ENCODE data around the gene FBXO8.

Gene FBXO8

DNA sequence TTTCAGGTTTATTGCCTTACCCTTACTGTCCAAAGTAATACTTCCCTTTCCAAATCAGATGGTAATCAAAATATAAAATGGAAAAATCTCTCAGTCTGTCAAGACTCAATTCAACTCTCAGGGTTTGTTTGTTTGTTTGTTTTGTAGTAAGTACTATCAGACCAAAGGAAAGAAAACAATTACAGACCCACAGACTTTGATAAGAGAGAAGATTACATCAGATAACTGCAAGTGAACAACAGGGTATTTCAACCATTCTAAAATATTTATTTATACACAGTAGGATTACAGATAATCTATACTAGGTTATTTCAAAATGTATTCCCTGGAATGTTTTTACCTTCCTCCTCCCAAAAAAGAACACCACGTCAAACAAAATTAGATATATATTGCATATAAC is 28.9 kb downstream of the FBXO8 start:
- Histone ChIP-seq H3K4me1 (ENCODE audit: insufficient read depth, poor library complexity, severe bottlenecking) (no peaks in the 10 kb centered on the region), H3K36me3 (ENCODE audit: low read depth) (peaks cover 14% of the 10 kb centered on the region), H3K4me3 (ENCODE audit: severe bottlenecking) (no peak overlapping the region), H3K27me3 (ENCODE audit: insufficient read depth, poor library complexity, severe bottlenecking) (no peaks in the 10 kb centered on the region), H3K27ac (ENCODE audit: poor library complexity, severe bottlenecking) (no peak overlapping the region), H3K9me3 (ENCODE audit: severe bottlenecking) (no peaks in the 10 kb centered on the region)
- no peak for ATAC-seq (ENCODE audit: low read depth)
- TF ChIP-seq, protein P1, sequence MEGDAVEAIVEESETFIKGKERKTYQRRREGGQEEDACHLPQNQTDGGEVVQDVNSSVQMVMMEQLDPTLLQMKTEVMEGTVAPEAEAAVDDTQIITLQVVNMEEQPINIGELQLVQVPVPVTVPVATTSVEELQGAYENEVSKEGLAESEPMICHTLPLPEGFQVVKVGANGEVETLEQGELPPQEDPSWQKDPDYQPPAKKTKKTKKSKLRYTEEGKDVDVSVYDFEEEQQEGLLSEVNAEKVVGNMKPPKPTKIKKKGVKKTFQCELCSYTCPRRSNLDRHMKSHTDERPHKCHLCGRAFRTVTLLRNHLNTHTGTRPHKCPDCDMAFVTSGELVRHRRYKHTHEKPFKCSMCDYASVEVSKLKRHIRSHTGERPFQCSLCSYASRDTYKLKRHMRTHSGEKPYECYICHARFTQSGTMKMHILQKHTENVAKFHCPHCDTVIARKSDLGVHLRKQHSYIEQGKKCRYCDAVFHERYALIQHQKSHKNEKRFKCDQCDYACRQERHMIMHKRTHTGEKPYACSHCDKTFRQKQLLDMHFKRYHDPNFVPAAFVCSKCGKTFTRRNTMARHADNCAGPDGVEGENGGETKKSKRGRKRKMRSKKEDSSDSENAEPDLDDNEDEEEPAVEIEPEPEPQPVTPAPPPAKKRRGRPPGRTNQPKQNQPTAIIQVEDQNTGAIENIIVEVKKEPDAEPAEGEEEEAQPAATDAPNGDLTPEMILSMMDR (IDR thresholded peaks at IDR 0.05; ENCODE audit: poor library complexity, severe bottlenecking) = no peak
- no peak for DNase-seq (ENCODE audit: low spot score)

DNA sequence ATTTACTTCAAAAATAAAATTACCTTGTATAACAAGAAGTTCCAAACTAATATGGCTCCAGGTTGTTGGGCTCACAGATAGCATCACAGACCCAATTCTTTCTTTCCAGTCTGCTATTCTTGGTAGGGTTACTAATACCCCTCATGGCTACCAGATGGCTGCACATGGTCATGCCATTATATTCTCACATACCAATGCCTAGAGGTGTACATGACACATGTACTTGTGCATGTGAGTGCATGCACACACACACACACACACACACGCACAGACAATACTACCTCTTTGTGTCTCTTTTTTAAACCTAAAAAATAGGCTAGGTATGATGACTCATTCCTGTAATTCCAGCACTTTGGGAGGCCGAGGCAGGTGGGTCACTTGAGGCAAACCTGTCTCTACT is 31.1 kb downstream of the FBXO8 start:
- TF ChIP-seq, protein P1 (IDR thresholded peaks at IDR 0.05; ENCODE audit: poor library complexity, severe bottlenecking) = no peak
- no peaks in the 10 kb centered on the region for H3K36me3 ChIP-seq (ENCODE audit: low read depth)
- H3K4me1 ChIP-seq (ENCODE audit: insufficient read depth, poor library complexity, severe bottlenecking) = no peaks in the 10 kb centered on the region
- H3K27ac ChIP-seq (ENCODE audit: poor library complexity, severe bottlenecking) = no peak overlapping the region
- DNase-seq (ENCODE audit: low spot score) (no peak), ATAC-seq (ENCODE audit: low read depth) (no peak)
- no peaks in the 10 kb centered on the region for H3K27me3 ChIP-seq (ENCODE audit: insufficient read depth, poor library complexity, severe bottlenecking)
- no peaks in the 10 kb centered on the region for H3K9me3 ChIP-seq (ENCODE audit: severe bottlenecking)
- no peak overlapping the region for H3K4me3 ChIP-seq (ENCODE audit: severe bottlenecking)

DNA sequence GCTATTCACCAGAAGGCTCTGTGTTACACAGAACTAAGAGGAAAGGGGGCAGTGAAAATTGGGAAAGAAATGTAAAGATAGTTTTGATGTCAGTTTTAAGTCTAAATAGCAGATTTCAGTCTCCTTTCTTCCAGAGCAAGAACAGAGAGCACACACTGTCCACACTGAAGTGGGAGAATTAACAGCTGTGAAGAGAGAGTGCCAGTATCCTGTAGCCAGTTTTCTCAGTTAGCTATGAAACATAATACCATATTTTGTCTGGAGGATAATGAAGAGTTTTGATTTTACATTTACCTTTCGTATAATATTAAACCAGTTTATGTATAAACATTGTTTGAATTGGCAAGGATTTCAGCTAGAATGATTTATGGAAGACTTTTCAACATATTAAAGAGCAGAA is 35.1 kb downstream of the FBXO8 start:
- H3K9me3 ChIP-seq (ENCODE audit: severe bottlenecking) = no peaks in the 10 kb centered on the region
- H3K36me3 ChIP-seq (ENCODE audit: low read depth) = no peaks in the 10 kb centered on the region
- no peak for DNase-seq (ENCODE audit: low spot score)
- TF ChIP-seq, protein P1 (IDR thresholded peaks at IDR 0.05; ENCODE audit: poor library complexity, severe bottlenecking) = no peak
- no peak overlapping the region for H3K4me3 ChIP-seq (ENCODE audit: severe bottlenecking)
- no peak overlapping the region for H3K27ac ChIP-seq (ENCODE audit: poor library complexity, severe bottlenecking)
- H3K27me3 ChIP-seq (ENCODE audit: insufficient read depth, poor library complexity, severe bottlenecking) = no peaks in the 10 kb centered on the region
- no peak for ATAC-seq (ENCODE audit: low read depth)
- peaks cover 7% of the 10 kb centered on the region for H3K4me1 ChIP-seq (ENCODE audit: insufficient read depth, poor library complexity, severe bottlenecking)

DNA sequence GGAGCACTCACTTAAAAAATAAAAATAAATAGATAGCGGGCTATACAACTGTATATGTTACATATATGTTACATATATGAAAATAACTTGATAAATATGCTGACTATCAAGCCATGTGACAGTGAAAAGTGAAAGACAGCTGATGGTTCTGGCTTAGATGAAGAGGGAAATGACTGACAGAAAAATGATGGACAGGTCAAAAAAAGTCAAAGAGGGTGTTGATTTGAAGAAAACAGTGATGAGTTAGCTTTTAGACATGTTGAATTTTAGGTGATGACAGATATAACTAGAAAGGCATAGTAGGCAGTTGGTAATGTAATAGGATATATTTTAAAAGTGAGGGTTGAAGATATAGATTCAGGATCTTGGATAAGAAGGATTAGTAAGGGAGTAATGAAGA is 37.8 kb downstream of the FBXO8 start:
- TF ChIP-seq, protein P1 (IDR thresholded peaks at IDR 0.05; ENCODE audit: poor library complexity, severe bottlenecking) = no peak
- DNase-seq (ENCODE audit: low spot score) (no peak), ATAC-seq (ENCODE audit: low read depth) (no peak)

DNA sequence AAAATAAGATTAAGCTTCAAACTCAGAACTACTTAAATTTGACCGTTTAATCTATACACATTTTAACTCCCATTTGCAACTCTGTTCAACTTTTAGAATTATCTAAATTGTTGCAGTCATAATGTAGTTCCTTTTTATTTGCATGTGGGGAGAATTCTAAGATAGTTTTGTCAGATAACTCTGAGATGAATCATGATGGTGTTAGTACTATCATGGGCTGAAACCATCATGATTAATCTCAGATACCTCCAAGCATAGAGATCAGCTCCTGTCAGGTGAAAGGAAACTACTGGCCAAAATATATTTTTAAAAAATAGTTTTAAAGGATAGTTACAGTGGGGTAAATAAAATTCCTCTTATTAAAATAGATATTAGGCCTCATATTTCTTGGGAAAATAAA is 39.0 kb downstream of the FBXO8 start:
- H3K27ac ChIP-seq (ENCODE audit: poor library complexity, severe bottlenecking) = no peak overlapping the region
- ATAC-seq (ENCODE audit: low read depth) (peak; percentile 87), DNase-seq (ENCODE audit: low spot score) (no peak)

More for the DNA sequence above, 37.8 kb downstream of the FBXO8 start:
- H3K36me3 ChIP-seq (ENCODE audit: low read depth) = no peaks in the 10 kb centered on the region
- no peaks in the 10 kb centered on the region for H3K27me3 ChIP-seq (ENCODE audit: insufficient read depth, poor library complexity, severe bottlenecking)
- H3K4me3 ChIP-seq (ENCODE audit: severe bottlenecking) = no peak overlapping the region
- H3K9me3 ChIP-seq (ENCODE audit: severe bottlenecking) = no peaks in the 10 kb centered on the region
- H3K27ac ChIP-seq (ENCODE audit: poor library complexity, severe bottlenecking) = no peak overlapping the region
- peaks cover 7% of the 10 kb centered on the region for H3K4me1 ChIP-seq (ENCODE audit: insufficient read depth, poor library complexity, severe bottlenecking)

More for the DNA sequence above, 39.0 kb downstream of the FBXO8 start:
- no peaks in the 10 kb centered on the region for H3K27me3 ChIP-seq (ENCODE audit: insufficient read depth, poor library complexity, severe bottlenecking)
- H3K4me1 ChIP-seq (ENCODE audit: insufficient read depth, poor library complexity, severe bottlenecking) = peaks cover 7% of the 10 kb centered on the region
- H3K4me3 ChIP-seq (ENCODE audit: severe bottlenecking) = no peak overlapping the region
- no peaks in the 10 kb centered on the region for H3K9me3 ChIP-seq (ENCODE audit: severe bottlenecking)
- H3K36me3 ChIP-seq (ENCODE audit: low read depth) = peaks cover 4% of the 10 kb centered on the region; the same call in 1 of the 2 replicates
- TF ChIP-seq, protein P1 (IDR thresholded peaks at IDR 0.05; ENCODE audit: poor library complexity, severe bottlenecking) = no peak
